ENCODE results near the gene TRIM71.
"Not testable (repeated sequence)": the region's sequence is repeated elsewhere in the genome, so short reads cannot be mapped to it uniquely, and the experiment has no call there.

The TRIM71 gene

DNA sequence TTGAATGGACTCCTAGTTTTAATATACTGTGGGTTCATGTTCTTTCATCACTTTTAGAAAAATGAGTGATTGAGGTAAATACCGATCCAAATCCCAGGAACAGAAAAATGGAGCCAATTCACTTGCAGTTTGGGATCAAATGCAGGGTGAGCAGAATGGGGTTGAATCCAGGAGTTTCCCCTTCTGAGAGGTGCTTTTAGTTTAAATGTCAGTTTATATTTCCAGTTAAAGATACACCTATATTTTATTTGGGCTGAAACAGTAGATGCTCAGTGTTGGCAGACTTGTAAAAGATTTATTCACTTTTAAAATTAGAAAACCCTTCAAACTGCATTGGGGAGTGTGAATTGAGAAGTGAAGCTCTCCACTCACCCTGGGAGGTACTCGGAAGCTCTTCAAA, 2.6 kb downstream of the TRIM71 start:
- no peak for DNase-seq

DNA sequence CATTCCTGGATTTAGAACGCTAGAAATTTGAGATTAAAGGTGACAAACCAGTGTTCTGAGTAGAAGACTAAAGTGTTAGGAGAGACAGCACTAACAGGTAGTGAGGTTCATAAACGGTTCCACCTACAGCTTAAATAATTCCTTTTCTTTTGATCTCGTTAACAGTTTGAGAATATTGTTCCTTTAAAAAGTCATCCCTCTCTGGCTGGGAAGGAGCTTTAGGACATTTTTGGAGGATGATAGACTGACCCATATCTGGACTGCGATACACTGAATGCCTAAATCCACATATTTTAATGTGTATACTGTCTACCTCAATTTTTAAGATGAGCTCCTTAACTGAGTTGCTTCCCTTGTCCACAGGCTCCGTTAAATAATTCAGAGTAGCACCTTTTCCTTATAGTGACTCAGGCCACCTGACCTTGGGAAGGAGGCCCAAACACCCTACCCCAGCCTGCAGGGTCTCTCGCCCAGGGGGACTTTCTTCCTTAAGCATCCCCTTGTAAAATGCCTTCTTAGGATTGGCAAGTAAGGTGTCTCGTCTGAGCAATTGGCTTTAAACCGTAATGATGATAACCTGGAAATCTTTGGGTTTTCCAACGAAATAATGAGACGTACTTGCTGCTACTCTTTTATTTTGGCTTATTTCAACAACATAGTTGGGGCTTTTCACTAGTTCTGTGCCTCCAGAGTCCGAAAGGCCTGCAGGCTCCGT, 3.3 kb downstream of the TRIM71 start:
- no peak for DNase-seq

DNA sequence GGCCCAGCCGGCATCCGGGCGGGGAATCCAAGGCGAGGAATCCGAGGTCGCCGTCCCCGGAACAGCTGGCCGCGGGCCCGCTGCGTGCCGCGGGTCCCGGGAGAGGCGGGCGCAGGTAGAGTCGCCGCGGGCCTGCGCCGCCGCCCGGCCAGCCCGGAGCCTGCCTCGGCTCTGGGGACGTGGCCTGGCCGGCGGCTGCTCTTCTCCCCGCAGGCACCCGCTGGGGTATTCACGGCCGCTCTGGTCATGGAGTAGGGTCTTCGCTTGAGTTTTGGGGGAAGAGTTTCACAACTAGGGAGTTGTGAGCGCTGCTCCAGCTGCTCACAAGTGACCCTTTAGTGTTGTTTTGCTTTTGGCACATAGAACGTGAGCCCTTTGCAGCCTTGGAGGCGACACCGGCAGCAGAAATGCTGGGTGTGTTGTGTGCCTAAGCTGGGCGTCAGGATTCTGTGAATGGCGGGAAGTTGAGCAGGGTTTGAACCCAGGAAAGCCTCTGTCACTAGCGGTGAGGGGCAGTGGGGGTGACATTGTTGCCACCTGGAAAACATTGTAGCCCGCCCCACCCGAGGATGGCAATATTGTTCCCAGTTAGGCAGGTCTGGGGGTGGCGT, 4.0 kb downstream of the TRIM71 start:
- no peak for DNase-seq

DNA sequence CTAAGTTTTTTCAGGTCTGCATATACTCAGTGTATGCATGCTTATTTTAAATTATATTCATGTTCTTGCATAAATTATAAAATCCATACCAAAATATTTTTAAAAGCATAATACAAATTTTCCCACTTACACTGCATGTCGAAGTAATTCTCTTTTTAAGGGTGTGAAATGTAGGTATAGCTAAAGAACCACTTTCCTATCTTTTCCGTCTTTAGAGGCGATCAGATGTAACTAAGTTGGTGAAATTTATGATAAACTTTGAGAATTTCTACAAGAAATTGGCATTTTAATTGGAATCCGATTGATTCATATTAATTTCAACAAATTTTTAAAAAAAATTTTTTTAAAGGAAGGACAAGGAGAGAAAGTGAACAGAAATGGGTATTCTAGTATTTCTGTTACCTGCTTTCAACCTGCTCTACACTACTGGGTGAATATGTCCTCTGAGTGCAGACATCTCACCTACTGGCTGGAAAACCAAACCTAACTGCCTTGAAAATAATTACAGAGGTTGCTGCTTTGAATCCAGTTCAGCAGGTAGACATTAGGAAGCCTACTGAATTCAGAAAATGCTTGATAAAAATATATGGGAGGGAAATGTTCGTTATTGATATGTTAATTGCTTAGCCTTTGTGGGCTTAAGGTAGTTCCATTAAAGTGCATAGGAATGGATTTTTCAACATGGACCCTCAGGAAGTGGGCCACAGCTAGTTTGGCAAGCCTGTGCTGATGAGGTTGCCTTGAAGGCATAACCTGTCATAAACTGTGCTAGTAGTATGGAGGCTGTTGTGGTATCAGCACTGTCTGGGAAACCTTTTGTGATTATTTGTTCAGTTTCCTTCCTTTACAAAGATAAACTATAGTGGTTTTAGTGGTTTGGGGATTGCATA, 5.1 kb downstream of the TRIM71 start:
- no peak for DNase-seq

DNA sequence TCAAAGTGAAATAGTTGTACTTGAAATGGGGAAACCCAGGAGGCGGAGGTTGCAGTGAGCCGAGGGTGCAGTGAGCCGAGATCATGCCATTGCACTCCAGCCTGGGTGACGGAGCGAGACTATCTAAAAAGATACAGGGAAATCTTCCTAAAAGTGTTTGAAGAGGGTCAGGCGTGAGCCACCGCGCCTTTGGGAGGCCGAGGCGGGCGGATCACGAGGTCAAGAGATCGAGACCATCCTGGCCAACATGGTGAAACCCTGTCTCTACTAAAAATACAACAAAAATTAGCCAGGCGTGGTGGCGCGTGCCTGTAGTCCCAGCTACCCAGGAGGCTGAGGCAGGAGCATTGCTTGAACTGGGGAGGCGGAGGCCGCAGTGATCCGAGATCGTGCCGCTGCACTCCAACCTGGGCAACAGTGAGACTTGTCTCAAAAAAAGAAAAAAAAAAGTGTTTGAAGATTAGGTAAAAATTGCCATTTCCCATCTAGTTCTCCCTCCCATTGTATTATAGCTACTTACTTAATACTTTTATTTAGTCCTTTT, 5.9 kb downstream of the TRIM71 start:
- DNase-seq, result not testable (repeated sequence)

DNA sequence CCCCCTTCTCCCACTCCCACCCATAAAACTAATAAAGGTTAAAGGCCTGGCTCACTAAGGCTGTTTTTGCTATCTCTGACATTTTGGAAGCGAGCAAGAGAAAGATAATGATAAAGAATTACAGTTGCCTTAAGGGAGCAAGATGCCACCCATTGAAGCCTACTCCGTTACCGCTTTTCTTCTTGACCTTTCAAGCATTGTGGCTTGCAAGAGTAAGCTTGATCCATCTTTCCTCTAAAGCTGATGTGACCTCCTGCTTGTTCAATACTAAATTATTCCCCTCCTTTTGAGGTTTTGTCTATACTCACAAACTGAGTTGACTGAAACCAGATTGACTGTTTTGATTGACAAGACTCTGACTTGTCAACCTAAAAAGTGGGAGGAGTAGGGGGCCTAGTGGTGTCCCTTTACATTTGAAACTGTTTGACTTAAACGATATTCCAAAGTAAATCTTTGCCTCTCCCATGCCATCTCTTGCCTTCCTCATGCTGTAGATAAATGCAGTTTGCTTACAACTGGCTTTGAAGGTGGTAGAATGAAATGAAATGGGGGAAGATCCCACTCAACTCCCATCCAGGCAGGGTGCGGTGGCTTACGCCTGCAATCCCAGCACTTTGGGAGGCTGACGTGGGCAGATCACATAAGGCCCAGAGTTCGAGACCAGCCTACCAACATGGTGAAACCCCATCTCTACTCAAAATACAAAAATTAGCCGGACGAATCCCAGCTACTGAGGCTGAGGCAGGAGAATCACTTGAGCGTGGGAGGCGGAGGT, 8.0 kb downstream of the TRIM71 start:
- DNase-seq, result no peak

DNA sequence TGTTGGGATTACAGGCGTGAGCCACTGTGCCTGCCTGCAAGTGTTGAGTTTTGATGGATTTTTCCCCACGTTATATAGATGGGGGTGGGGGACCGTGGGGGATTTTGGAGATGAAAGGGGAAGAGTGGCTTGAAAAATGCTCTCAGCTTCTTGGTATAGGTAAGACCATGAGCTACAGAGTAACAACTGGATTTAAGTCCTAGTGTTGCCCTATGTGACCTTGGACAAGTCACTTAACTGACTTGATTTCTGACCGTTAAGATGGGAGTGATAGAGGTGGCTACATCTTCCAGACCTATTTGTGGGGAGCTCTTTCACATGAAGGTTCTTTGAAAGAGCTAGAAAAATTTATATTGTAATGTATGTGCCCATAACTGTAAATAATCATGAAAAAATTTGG, 13.3 kb downstream of the TRIM71 start:
- no peak for DNase-seq

DNA sequence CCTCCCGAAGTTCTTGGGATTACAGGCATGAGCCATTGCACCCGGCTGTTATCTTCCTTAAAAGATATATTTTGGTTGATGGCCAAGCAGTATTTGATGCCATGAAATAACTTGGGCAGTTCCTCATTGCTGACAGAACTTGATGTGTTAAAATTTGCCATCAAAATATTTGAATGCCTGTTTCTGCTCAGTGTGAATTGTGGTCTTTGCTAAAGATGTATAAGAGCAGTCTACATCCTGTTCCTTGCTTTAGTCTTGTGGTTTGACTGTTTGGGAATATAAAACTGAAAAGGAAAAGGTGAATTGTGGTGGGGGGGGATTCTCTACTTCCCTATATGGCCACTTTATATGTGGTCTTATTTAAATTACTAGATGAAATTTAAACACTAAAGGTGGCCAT, 14.0 kb downstream of the TRIM71 start:
- no peak for DNase-seq

DNA sequence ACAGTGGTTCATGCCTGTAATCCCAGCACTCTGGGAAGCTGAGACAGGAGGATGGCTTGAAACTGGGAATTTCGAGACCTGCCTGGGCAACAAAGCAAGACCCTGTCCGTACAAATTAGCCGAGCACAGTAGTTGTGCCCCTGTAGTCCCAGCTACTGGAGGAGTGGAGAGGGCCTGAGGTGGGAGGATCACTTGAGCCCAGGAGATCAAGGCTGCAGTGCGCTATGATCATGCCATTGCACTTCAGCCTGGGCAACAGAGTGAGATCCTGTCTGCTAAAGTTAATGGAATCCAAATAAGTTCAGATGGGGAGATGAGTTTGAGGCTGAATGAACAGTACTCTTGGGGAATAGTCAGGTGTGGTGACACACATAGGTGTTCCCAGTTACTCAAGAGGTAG, 14.4 kb downstream of the TRIM71 start:
- DNase-seq, result no peak

DNA sequence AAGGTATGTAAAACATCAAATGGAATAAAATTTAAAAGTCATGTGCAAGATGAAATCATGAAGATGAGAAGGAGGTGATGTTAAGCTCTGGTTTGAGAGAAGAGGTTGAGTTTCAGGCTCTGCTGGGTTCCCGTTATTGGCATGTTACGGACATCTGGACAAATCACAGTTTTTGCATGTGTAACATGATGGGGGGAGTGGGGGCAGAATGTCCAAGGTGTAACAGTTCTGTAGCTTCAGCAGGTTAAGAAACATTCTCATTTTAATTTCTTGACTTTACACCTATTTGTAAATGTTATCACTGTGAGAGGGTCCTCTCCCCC, 17.2 kb downstream of the TRIM71 start:
- no peak for DNase-seq

DNA sequence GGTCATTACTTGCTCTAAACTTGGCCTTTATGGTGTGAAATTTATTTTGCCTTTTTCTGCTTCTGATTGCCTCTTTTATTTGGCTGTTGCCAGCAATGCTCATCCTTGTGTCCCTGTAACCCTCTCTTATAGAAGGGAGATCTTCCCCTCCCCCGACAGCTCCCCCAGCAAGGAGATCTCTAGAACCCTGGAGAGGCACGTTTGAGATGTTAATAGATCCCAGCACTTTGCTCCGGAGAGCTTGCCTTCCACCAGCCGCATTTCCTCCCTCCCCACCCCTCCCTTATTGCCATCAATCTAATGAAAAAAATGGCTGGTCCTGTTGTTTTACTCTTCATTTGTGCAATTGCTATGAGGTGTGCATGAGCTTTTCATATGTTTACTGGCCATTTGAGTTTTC, 18.2 kb downstream of the TRIM71 start:
- no peak for DNase-seq

DNA sequence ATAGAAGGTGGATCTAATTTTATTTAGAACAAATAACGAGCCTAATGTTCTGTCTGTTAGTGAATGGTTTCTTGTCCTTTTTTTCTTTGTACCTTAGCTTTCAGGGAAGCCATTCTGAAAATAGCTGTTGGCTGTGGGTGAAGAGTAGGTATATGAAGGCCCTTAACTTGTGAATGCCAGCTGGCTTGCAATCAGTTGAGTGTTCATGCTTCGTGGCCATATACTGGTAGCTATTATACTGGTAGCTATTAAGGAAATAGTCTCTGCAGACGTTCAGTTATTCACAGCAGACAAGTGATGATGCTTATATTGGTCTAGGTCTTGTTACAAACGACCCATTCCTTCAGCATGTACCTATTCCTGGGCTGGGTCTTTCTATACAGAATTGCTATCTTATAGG, 18.8 kb downstream of the TRIM71 start:
- DNase-seq, result no peak

DNA sequence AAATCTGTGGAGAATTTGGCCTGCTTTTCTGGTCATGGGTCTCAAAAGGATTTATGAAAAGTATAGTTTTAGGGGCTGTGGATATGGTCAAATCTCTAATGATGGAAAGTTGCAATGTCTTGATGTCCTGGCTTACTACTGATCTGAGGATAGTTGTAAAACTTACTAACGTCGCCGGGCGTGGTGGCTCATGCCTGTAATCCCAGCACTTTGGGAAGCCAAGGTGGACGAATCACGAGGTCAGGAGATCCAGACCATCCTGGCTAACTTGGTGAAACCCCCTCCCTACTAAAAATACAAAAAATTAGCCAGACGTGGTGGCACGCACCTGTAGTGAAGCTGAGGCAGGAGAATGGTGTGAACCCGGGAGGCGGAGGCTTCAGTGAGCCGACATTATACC, 19.6 kb downstream of the TRIM71 start:
- DNase-seq, result no peak

DNA sequence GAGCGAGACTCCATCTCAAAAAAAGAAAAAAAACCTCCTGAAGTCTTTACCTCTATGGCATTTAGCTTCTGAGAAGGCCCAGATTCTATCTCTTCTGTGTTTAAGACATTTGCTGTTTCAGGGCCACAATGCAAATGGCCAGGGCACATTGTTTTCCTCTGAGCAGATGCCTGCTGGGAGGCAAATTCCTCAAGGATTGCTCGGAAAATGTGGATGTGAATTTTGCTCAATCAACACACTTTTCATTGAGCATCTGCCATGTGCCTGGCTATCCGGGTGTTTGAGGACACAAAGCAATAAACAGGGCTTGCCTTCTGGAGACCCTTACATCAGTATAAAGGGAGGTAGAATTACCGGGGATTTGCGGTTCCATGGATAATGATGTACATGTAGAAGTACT, 20.0 kb downstream of the TRIM71 start:
- no peak for DNase-seq

DNA sequence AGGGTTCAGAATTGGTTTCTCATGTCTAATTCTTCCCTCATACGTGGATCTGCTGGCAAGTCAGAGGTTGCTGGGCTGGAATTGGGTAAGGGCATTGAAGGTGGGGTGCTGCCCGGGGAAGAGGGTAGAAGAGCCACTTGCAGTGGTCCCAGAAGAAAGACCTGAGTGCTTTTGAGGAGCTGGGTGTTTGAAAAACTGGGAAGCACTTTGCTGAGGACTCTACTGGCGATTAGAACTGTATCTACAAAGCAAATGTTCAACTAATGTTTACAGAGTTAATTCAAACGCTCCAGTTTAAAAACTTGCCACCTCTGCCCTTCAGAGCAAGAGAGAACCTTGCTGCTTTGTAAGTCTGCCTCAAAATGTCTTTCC, 21.9 kb downstream of the TRIM71 start:
- no peak for DNase-seq

DNA sequence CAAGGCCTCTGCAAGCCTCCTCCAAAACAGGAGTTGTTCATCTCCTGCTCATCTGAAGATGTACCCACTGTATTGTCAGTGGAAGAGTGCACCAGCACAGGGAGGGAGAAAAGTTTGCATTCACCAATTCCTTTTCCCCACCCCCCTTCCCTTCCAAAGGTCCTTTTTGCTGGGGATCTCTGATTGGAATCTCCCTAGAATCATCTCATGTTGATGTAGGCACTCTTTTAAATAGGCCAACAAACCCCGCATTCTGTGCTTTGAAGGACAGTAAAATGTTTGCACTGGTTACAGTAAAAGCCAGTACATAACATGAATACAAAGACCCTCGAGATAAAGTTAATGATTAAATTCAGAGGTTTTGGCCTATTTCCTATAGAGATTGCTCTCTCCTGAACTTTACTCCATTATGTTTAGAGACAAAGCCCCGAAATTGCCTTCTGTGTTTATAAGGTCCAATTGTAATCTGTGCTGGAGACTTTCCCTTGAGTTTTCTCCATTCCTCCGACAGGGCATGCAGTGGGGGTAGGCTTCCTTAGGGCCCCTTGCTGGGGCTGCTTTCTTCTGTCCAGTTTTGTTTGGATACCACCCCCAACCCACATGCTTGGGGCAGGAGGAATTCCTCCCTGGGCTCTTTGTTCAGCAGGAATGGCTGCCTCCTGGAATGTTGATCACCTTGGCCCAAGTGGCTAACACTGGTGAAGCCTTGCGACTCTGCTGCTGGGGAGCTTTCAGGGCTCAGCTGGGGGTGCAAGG, 22.5 kb downstream of the TRIM71 start:
- no peak for DNase-seq

DNA sequence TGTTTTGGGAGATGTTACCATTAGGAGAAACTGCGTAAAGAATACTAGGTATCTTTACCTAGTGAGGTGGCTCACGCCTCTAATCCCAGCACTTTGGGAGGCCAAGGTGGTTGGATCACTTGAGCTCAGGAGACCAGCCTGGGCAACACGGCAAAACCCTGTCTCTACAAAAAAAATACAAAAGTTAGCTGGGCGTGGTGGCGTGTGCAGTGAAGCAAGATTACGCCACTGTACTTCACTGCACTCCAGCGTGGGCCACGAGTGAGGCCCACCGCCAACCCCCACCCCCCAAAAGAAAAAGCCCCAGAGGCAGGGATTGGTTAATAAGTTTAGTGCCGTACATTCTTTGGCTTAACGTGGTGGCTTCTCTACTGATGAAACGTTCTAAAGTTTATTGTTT, 23.5 kb downstream of the TRIM71 start:
- DNase-seq, result no peak

DNA sequence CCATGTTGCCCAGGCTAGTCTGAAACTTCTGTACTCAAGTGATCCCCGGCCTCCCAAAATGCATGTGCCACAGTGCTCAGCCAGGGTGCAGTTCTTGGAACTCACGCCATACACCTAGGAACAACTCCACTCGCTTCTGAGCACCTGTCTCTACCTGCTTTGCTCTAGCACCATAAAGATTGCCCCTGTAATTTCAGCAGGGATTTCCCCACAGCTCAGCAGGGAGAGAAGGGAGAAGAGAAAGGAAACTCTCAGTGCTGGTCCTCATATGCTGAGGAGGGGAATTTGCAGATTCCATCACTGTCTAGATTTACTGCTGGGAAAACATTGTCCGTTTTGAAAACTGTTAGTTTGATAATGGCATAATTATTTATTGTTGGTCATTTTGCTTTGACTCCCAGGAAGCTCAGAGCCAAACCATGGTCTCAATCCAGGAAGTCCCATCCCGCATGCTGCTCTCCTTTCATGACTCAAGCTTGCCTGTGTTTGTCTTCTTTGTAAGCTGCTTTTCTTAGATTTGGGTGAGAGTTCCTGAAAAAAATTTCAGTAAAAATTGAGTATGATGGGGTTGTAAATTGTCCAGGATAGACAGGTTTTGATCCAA, 24.2 kb downstream of the TRIM71 start:
- no peak for DNase-seq

DNA sequence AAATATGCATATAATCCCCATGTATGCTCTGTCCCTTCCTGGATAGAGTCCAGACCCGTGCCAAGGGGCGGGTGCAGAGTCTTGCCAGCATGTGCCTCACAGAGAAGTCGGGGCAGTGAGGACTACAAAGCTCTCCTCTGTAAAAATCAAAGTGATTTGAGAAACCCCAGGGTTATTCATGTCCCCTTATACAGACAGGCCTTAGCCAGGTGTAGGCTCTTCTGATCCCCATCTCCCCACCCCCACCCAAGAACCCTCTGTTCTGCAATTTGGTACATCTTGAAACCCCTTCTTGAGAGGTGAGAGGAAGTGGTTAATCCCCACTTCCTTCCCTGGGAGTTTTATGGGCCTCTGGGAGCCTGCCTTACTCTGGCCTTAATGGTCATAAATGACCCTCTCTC, 24.7 kb downstream of the TRIM71 start:
- no peak for DNase-seq

DNA sequence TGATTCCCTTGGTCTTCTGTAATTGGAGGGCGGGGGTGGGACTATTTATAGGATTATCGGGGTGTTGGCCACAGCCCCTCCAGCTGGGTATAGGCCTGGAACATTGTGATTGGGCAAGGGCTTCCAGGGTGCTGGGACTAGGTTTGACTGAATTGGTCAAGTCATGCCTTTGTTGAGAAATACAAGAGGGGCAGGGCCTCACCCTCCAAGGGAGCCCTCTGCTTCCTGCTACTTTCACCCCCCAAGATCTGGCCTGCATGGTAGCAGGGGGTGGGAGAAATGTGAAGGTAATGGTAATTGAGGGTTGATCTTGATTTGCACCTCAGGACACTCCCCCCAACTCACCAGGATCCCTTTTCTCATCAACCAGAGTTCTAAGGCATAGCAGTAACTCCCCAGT, 25.2 kb downstream of the TRIM71 start:
- no peak for DNase-seq

DNA sequence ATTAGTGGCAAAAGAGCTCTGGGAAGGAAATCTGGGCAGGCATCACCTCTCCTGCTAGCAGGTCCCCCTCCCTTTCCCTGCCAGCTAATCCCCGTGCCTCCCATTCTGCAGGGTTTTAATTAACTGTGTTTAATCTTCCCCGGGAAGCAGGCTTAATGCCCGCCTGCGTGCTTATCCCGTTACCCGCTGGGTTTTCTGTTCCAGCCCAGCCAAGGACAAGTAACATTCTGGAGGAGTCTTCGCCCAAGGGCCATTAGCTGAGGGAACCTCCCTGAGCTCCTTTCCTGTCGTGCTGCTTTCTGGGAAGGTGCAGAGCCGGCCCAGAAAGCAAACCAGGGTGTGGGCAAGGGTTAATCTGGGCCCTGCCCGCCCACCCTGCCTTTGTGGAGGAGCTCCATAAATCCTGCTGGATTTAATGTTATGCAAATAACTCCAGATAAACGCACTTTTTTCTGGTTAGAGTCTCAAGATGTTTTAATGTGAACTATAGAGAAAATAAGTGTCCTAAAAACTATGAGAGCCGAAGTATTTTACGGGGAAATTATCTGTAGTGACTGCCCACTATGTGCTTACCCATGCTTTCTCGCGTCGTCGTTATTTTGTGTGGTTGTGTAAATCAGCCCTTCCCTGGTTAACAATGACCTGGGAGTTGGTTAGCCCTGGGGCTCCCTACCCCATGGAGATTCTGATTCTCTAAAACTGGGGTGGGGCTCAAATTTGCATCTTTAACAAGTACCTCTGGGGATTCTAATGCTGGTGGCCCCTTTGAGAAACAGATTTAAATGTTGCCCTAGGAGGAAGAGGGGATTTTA, 25.9 kb downstream of the TRIM71 start:
- DNase-seq, result no peak
